Activated T-helper 2 cell treated with anti-CD3 and anti-CD28 coated beads, Interferon-gamma antibody, Interleukin-2, Interleukin-4, amounts not matched to agents 10 μg/mL and 5 μg/mL and 100 μg/mL, durations not matched to agents 14 hours and 24 hours and 36 hours (primary cell): Measurements from ENCODE around the gene CASP2. TPM values are rescaled to one million over a fixed set of nuclear protein-coding genes. Genes with fewer than 3 reads are reported as not detected.

Experiments
- DNase-seq: peaks from one replicate; pipeline ENCODE4 v3.0.0; 2021; ENCODE audit warnings: low spot score
- H3K27ac Mint-ChIP-seq: one replicate; pipeline ENCODE4 v1.8.0; 2021; ENCODE audit warnings: mixed read lengths
- H3K27me3 Mint-ChIP-seq: one replicate; pipeline ENCODE4 v1.8.0; 2021; ENCODE audit warnings: low read depth, mixed read lengths
- H3K36me3 Mint-ChIP-seq: one replicate; pipeline ENCODE4 v1.8.0; 2021; ENCODE audit warnings: low read depth, mixed read lengths
- H3K4me1 Mint-ChIP-seq: one replicate; pipeline ENCODE4 v1.8.0; 2021; ENCODE audit warnings: low read depth, mixed read lengths
- H3K4me3 Mint-ChIP-seq: one replicate; pipeline ENCODE4 v1.8.0; 2021; ENCODE audit warnings: low read depth, mild to moderate bottlenecking, moderate library complexity, mixed read lengths
- H3K9me3 Mint-ChIP-seq: one replicate; pipeline ENCODE4 v1.8.0; 2021; ENCODE audit warnings: mixed read lengths
- intact Hi-C: fragments of 100-400 bp; cut with micrococcal nuclease; formaldehyde crosslinking; loops from one replicate; pipeline ENCODE4 v1.15.1; 2023
- total RNA-seq: library from RNA; stranded (reverse); gene quantifications from 2 replicates; pipeline ENCODE4 v1.2.3, GENCODE V29; 2022

The CASP2 gene
- total RNA-seq, 1 donor from 2014 or later: 122 TPM

GRCh38 chr7:143271240-143271639, 16.9 kb upstream of the CASP2 start:
- no peak overlapping the region for H3K4me3 Mint-ChIP-seq
- no peak for DNase-seq
- intact Hi-C loops: no loop called here
- no peak overlapping the region for H3K27ac Mint-ChIP-seq
- H3K4me1 Mint-ChIP-seq: peaks cover 26% of the 10 kb centered on the region
- H3K27me3 Mint-ChIP-seq: no peaks in the 10 kb centered on the region
- peaks cover 58% of the 10 kb centered on the region for H3K36me3 Mint-ChIP-seq
- H3K9me3 Mint-ChIP-seq: no peaks in the 10 kb centered on the region

- H3K36me3 Mint-ChIP-seq: peaks cover 43% of the 10 kb centered on the region
- no peaks in the 10 kb centered on the region for H3K27me3 Mint-ChIP-seq
- no peak overlapping the region for H3K27ac Mint-ChIP-seq
- intact Hi-C loops: no loop called here
- H3K4me3 Mint-ChIP-seq: no peak overlapping the region
- no peak for DNase-seq
- no peaks in the 10 kb centered on the region for H3K9me3 Mint-ChIP-seq
- H3K4me1 Mint-ChIP-seq: peaks cover 20% of the 10 kb centered on the region
These were observed 15.3 kb upstream of the CASP2 start for GRCh38 chr7:143272871-143273270.

GRCh38 chr7:143279186-143280098, 8.7 kb upstream of the CASP2 start:
- Mint-ChIP-seq H3K36me3 (no peaks in the 10 kb centered on the region), H3K27me3 (no peaks in the 10 kb centered on the region), H3K9me3 (no peaks in the 10 kb centered on the region)

GRCh38 chr7:143280160-143280559, 8.0 kb upstream of the CASP2 start:
- Mint-ChIP-seq H3K4me3 (peak overlapping the region; percentile 72), H3K27me3 (no peaks in the 10 kb centered on the region), H3K36me3 (no peaks in the 10 kb centered on the region), H3K9me3 (no peaks in the 10 kb centered on the region), H3K27ac (peak overlapping the region; percentile 82), H3K4me1 (peaks cover 41% of the 10 kb centered on the region)
- DNase-seq: no peak
- intact Hi-C loops: loop anchor here (1.0 to 10.0 kb wide), 2 partner anchors 8 to 565 kb away; partner anchors contain the start of gene CASP2

More at GRCh38 chr7:143279186-143280098, 8.7 kb upstream of the CASP2 start:
- intact Hi-C loops: loop anchor here (1.0 to 10.0 kb wide), 3 partner anchors 9 to 565 kb away; partner anchors contain the start of gene CASP2
- Mint-ChIP-seq H3K27ac (peak overlapping the region; percentile 82), H3K4me1 (peaks cover 41% of the 10 kb centered on the region), H3K4me3 (peak overlapping the region; percentile 72)
- no peak for DNase-seq

- H3K9me3 Mint-ChIP-seq: no peaks in the 10 kb centered on the region
- peak overlapping the region; percentile 82 for H3K27ac Mint-ChIP-seq
- intact Hi-C loops: loop anchor here (1.0 to 10.0 kb wide), 2 partner anchors 8 to 566 kb away; partner anchors contain the start of gene CASP2
- peak overlapping the region; percentile 72 for H3K4me3 Mint-ChIP-seq
- no peaks in the 10 kb centered on the region for H3K27me3 Mint-ChIP-seq
- no peaks in the 10 kb centered on the region for H3K36me3 Mint-ChIP-seq
- no peak for DNase-seq
- H3K4me1 Mint-ChIP-seq: peaks cover 43% of the 10 kb centered on the region
These were observed 7.6 kb upstream of the CASP2 start for GRCh38 chr7:143280566-143280965.

GRCh38 chr7:143281529-143281928, 6.6 kb upstream of the CASP2 start:
- intact Hi-C loops: loop anchor here (10.0 kb wide), 1 partner anchor 567 kb away; no protein-coding TSS in a partner anchor
- Mint-ChIP-seq H3K36me3 (no peaks in the 10 kb centered on the region), H3K9me3 (no peaks in the 10 kb centered on the region), H3K27ac (no peak overlapping the region), H3K4me3 (no peak overlapping the region), H3K4me1 (peaks cover 45% of the 10 kb centered on the region), H3K27me3 (no peaks in the 10 kb centered on the region)
- DNase-seq: no peak

GRCh38 chr7:143282124-143282523, 6.0 kb upstream of the CASP2 start:
- H3K27ac Mint-ChIP-seq: no peak overlapping the region

GRCh38 chr7:143283381-143283780, 4.8 kb upstream of the CASP2 start:
- Mint-ChIP-seq H3K4me3 (no peak overlapping the region), H3K4me1 (peaks cover 55% of the 10 kb centered on the region), H3K27me3 (no peaks in the 10 kb centered on the region), H3K27ac (peak overlapping the region; percentile 0), H3K9me3 (peaks cover 12% of the 10 kb centered on the region), H3K36me3 (peaks cover 8% of the 10 kb centered on the region)
- no peak for DNase-seq
- intact Hi-C loops: loop anchor here (10.0 kb wide), 1 partner anchor 569 kb away; no protein-coding TSS in a partner anchor

More at GRCh38 chr7:143282124-143282523, 6.0 kb upstream of the CASP2 start:
- H3K4me1 Mint-ChIP-seq: peaks cover 49% of the 10 kb centered on the region
- no peaks in the 10 kb centered on the region for H3K27me3 Mint-ChIP-seq
- H3K9me3 Mint-ChIP-seq: peaks cover 5% of the 10 kb centered on the region
- intact Hi-C loops: loop anchor here (10.0 kb wide), 1 partner anchor 567 kb away; no protein-coding TSS in a partner anchor
- peaks cover 3% of the 10 kb centered on the region for H3K36me3 Mint-ChIP-seq
- no peak overlapping the region for H3K4me3 Mint-ChIP-seq
- no peak for DNase-seq

GRCh38 chr7:143284591-143285469, 3.3 kb upstream of the CASP2 start, which contains the start of gene TMEM139:
Gene TMEM139 (plus strand): TSS chr7:143284958. CDS start chr7:143285958, 1,000 bp downstream.
- Mint-ChIP-seq H3K4me1 (peaks cover 49% of the 10 kb centered on the region), H3K27ac (peak within 1 kb of the TSS; percentile 0), H3K4me3 (no peak within 1 kb of the TSS), H3K36me3 (peaks cover 20% of the 10 kb centered on the region), H3K9me3 (peaks cover 12% of the 10 kb centered on the region), H3K27me3 (no peaks in the 10 kb centered on the region)
- DNase-seq: no peak
- intact Hi-C loops: loop anchor here (5.0 to 10.0 kb wide), 3 partner anchors 77 to 570 kb away; partner anchors contain the start of gene FAM131B

GRCh38 chr7:143285470-143285778, 2.7 kb upstream of the CASP2 start:
- peaks cover 12% of the 10 kb centered on the region for H3K9me3 Mint-ChIP-seq
- H3K4me3 Mint-ChIP-seq: no peak overlapping the region
- H3K27me3 Mint-ChIP-seq: no peaks in the 10 kb centered on the region
- DNase-seq: no peak
- intact Hi-C loops: loop anchor here (5.0 to 10.0 kb wide), 3 partner anchors 77 to 571 kb away; partner anchors contain the start of gene FAM131B
- peaks cover 26% of the 10 kb centered on the region for H3K36me3 Mint-ChIP-seq
- H3K4me1 Mint-ChIP-seq: peaks cover 47% of the 10 kb centered on the region
- no peak overlapping the region for H3K27ac Mint-ChIP-seq

GRCh38 chr7:143285806-143286521, 2.2 kb upstream of the CASP2 start:
- intact Hi-C loops: loop anchor here (5.0 to 10.0 kb wide), 3 partner anchors 76 to 571 kb away; partner anchors contain the start of gene FAM131B
- H3K36me3 Mint-ChIP-seq: peaks cover 32% of the 10 kb centered on the region
- H3K4me3 Mint-ChIP-seq: no peak overlapping the region
- no peaks in the 10 kb centered on the region for H3K27me3 Mint-ChIP-seq
- peaks cover 12% of the 10 kb centered on the region for H3K9me3 Mint-ChIP-seq
- no peak overlapping the region for H3K27ac Mint-ChIP-seq
- no peak for DNase-seq
- H3K4me1 Mint-ChIP-seq: peaks cover 45% of the 10 kb centered on the region

- H3K4me1 Mint-ChIP-seq: peaks cover 48% of the 10 kb centered on the region
- H3K27me3 Mint-ChIP-seq: no peaks in the 10 kb centered on the region
- DNase-seq: no peak
- peaks cover 12% of the 10 kb centered on the region for H3K9me3 Mint-ChIP-seq
- peaks cover 37% of the 10 kb centered on the region for H3K36me3 Mint-ChIP-seq
- intact Hi-C loops: loop anchor here (5.0 to 10.0 kb wide), 3 partner anchors 76 to 572 kb away; partner anchors contain the start of gene FAM131B
- no peak overlapping the region for H3K27ac Mint-ChIP-seq
- peak overlapping the region; percentile 23 for H3K4me3 Mint-ChIP-seq
These were observed 1.6 kb upstream of the CASP2 start for GRCh38 chr7:143286522-143286890.
